Brain microvascular endothelial cell (primary cell): Measurements from ENCODE around the gene KARS1.
"Not testable (repeated sequence)": the region's sequence is repeated elsewhere in the genome, so short reads cannot be mapped to it uniquely, and the experiment has no call there.

ENCODE experiments used
- DNase-seq: peaks from one replicate; pipeline ENCODE4 v3.0.0-alpha.2; 2020
- H3K27ac ChIP-seq: fragments of 250-450 bp; sonication (Bioruptor Pico); 2 replicates; pipeline ENCODE4 v1.5.1; 2020; ENCODE audit warnings: mild to moderate bottlenecking, moderate library complexity
- H3K27me3 ChIP-seq: fragments of 250-450 bp; sonication (Bioruptor Pico); replicated peaks from 2 replicates; pipeline ENCODE4 v1.5.1; 2020; ENCODE audit warnings: mild to moderate bottlenecking
- H3K36me3 ChIP-seq: fragments of 250-450 bp; sonication (Bioruptor Pico); replicated peaks from 2 replicates; pipeline ENCODE4 v1.5.1; 2020; ENCODE audit warnings: mild to moderate bottlenecking
- H3K4me3 ChIP-seq: 2 replicates; pipeline ENCODE4 v1.5.1; 2011; ENCODE audit warnings: low read depth, mild to moderate bottlenecking, control low read depth, low read length, moderate library complexity
- CTCF ChIP-seq: IDR thresholded peaks from 2 replicates; pipeline ENCODE4 v1.5.1; 2011; ENCODE audit warnings: low read depth, mild to moderate bottlenecking, moderate library complexity, low read length, control low read depth, inconsistent platforms; ENCODE audit errors: missing control alignments
- in situ Hi-C: cut with HindIII; loops from 2 replicates; pipeline ENCODE4 v1.10.0; 2017; ENCODE audit warnings: low sequenced_read_pairs, low pct_ligation_motif_present

The KARS1 gene

DNA sequence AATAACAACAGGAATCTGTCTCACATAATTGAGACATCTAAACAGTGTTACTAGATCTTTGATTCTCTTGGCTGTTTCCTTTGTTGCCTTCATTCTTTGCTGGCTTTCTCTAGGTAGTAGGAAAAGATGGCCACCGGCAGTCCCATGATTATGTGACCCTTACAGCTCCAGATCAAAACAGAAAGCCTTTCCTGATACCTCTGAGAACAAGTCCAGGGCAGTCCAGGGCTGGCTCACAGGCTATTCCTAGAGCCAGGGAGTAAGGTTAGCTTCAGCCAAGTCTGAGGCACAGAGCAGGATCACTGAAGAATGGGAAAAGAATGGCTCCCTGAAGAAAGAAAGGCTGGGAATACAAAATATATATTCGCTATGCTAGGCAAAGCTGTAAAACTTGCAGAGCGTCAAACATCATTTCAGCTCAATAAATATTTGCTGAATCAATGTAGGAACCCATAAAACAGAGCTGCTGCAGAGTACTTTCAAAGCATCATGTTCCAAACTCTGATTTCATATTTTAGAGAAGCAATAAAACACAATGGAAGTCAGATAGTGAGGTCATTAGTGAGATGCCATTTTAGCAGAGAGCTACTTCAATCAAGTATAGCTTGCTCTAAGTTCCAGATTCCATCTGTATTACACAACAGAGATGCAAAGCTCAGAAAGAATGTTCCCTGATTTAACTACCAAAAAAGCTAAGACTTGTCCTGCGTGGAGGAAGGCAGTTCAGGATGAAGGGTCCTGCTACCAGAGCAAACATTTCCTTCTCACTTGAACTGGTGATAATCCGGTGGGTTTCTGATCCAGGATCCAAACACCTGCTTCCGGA is 47.8 kb downstream of the KARS1 start:
- no peak for DNase-seq
- in situ Hi-C loops, result no loop called here
- H3K36me3 ChIP-seq, result peaks cover 40% of the 10 kb centered on the region

GRCh38 chr16:75593825-75594820 is 53.3 kb downstream of the KARS1 start:
- no peaks in the 10 kb centered on the region for H3K27me3 ChIP-seq
- in situ Hi-C loops, result no loop called here
- H3K27ac ChIP-seq, result no peak overlapping the region
- TF ChIP-seq CTCF, result no peak
- no peak overlapping the region for H3K4me3 ChIP-seq
- DNase-seq, result peak; percentile 49
- H3K36me3 ChIP-seq, result peaks cover 5% of the 10 kb centered on the region

More for the DNA sequence above, 47.8 kb downstream of the KARS1 start:
- no peak overlapping the region for H3K4me3 ChIP-seq
- H3K27me3 ChIP-seq, result no peaks in the 10 kb centered on the region
- TF ChIP-seq CTCF, result no peak
- H3K27ac ChIP-seq, result no peak overlapping the region

- TF ChIP-seq CTCF, result no peak
- in situ Hi-C loops, result no loop called here
- Histone ChIP-seq H3K27me3 (no peaks in the 10 kb centered on the region), H3K27ac (no peak overlapping the region), H3K4me3 (no peak overlapping the region), H3K36me3 (peaks cover 5% of the 10 kb centered on the region)
- DNase-seq, result no peak
These were observed 54.2 kb downstream of the KARS1 start for GRCh38 chr16:75593308-75593707.

DNA sequence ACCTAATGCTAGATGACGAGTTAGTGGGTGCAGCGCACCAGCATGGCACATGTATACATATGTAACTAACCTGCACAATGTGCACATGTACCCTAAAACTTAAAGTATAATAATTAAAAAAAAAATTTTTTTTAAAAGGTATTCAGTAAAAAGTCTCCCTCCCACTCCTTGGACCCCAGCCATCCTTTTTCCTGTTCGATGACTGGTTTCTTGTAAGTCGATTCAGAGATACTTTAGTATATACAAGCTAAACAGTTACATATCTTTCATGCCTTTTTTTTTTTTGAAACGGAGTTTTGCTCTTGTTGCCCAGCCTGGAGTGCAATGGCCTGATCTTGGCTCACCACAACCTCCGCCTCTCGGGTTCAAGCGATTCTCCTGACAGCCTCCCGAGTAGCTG is 55.5 kb downstream of the KARS1 start:
- H3K4me3 ChIP-seq, H3K27me3 ChIP-seq, H3K36me3 ChIP-seq, H3K27ac ChIP-seq, in situ Hi-C loops: not testable (repeated sequence)
- DNase-seq, result peak; percentile 4

GRCh38 chr16:75590920-75591843 is 56.3 kb downstream of the KARS1 start:
- in situ Hi-C loops, result no loop called here
- TF ChIP-seq CTCF, result no peak
- Histone ChIP-seq H3K27me3 (no peaks in the 10 kb centered on the region), H3K4me3 (no peak overlapping the region), H3K36me3 (no peaks in the 10 kb centered on the region), H3K27ac (peak overlapping the region; percentile 31)
- peak; percentile 68 for DNase-seq
